NCI-H1417 treated with DMSO at 0.1 percent for 48 hours (cell line): ENCODE data around the gene RPL10L.

Source experiments
- DNase-seq: peaks from one replicate; lab custom pipeline; 2025; lab: John Stamatoyannopoulos, UW

Gene RPL10L

DNA sequence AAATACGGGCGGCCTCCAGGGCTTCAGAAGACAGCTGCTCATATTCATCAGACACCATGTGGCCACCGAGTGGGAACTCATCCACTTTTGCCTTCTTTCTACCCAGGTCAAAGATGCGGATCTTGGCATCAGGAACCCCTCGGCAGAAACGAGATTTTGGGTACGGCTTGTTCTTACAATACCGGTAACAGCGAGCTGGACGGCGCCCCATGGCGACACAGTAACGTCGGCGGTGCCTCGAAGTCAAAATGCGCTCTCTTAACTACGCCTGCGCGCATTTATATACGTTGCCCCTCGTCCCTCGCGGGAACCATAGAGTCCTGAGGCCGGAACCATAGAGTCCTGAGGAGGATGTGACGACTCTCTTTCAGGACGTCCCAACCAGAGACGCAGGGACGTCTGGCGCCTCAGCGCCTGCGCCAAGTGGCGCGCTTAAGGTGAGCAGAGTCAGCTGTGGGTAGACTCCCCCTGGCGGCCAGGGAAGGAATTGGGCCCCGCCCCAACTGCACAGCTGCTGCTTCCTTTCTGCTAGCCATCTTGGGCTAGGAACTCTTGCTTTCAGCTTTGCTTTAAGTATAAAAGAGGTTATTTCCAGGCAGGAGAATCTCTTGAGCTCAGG is at the start of gene RPL10L:
RPL10L (minus strand) TSS at position 256 of the 619 bp plus-strand sequence; CDS start at position 211, 45 bp downstream.
- DNase-seq: no peak

- DNase-seq: no peak
These were observed 40.2 kb upstream of the RPL10L start for GRCh38 chr14:46691819-46692218.

- no peak for DNase-seq
These were observed 35.1 kb upstream of the RPL10L start for GRCh38 chr14:46686652-46687051.

- DNase-seq: no peak
These were observed 20.5 kb upstream of the RPL10L start for GRCh38 chr14:46672128-46672527.

GRCh38 chr14:46663382-46663781 is 11.8 kb upstream of the RPL10L start:
- DNase-seq: no peak

- no peak for DNase-seq
These were observed 10.1 kb upstream of the RPL10L start for GRCh38 chr14:46661728-46662127.

GRCh38 chr14:46653031-46653755 is 1.6 kb upstream of the RPL10L start:
- DNase-seq: no peak

GRCh38 chr14:46646796-46647195 is 4.8 kb downstream of the RPL10L start:
- no peak for DNase-seq

- DNase-seq: no peak
These were observed 24.7 kb downstream of the RPL10L start for GRCh38 chr14:46626876-46627275.
